Measurements from ENCODE around the gene TRAPPC10. TPM values are rescaled to one million over a fixed set of nuclear protein-coding genes. Genes with fewer than 3 reads are reported as not detected.

TRAPPC10 gene
- total RNA-seq, 1 experiment from 2014 or later: 39.3 TPM

DNA sequence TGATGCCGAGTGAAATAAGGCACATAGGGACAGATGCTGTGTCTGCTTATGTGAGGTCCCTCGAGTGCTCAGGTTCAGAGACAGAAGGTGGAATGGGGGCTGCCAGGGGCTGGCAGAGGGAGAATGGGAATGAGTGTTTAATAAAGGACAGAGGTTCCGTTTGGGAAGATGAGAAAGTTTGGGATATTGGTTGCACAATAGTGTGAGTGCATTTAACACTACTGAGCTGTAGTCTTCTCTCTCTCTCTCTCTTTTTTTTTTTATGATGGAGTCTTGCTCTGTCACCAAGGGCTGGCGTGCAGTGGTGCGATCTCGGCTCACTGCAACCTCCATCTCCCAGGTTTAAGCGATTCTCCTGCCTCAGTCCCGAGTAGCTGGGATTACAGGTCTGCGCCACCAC lies 44.9 kb downstream of the TRAPPC10 start:
- no TSS peak for BruUV-seq (replicated peaks)

DNA sequence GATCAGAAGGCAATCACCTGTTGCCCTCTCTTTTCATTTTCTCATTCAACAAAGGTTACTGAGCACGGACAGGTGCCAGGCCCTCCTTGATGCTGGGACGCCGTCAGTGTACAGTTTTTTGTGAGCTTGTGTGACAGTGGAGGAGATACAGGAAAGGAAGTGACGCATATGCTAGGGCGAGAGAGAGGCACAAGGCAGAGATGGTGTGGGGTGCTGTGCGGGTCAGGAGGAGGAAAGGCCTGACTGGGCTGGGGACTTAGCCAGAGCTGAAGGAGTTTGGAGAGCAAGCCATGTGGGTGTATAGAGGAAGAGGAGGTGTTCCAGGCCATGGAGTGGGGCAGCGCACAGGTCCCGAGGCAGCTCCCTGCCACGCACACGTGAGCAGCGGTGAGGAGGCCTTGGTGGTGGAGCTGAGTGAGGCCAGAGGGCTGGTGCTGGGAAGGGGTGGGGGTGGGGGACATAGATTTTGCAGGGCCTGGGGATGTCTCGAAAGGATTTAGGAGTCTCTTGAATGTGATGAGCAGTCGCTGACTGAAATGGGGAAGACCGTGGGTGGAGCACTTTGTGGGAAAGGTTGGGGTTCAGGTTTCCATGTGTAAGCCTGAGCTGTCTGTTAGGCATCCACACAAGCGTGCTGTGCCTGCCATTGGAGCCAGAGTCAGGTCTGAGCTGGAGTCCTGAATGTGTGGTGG lies 46.0 kb downstream of the TRAPPC10 start:
- no peaks in the 10 kb centered on the region for H3K27me3 Mint-ChIP-seq (ENCODE audit: insufficient read depth, unreplicated experiment)
- no TSS peak for BruUV-seq (replicated peaks)
- no peak for DNase-seq (ENCODE audit: unreplicated experiment)
- no peaks in the 10 kb centered on the region for H3K9me3 Mint-ChIP-seq (ENCODE audit: unreplicated experiment)
- H3K4me3 Mint-ChIP-seq (ENCODE audit: unreplicated experiment): no peak overlapping the region
- H3K27ac Mint-ChIP-seq (ENCODE audit: low read depth, unreplicated experiment): no peak overlapping the region
- ChIA-PET POLR2A (no interaction called here), CTCF (no interaction called here)
- peaks cover 36% of the 10 kb centered on the region for H3K36me3 Mint-ChIP-seq (ENCODE audit: insufficient read depth, unreplicated experiment)
- H3K4me1 Mint-ChIP-seq (ENCODE audit: insufficient read depth, unreplicated experiment): peaks cover 7% of the 10 kb centered on the region
- intact Hi-C loops (cut with micrococcal nuclease): no loop called here
- TF ChIP-seq, protein P1, sequence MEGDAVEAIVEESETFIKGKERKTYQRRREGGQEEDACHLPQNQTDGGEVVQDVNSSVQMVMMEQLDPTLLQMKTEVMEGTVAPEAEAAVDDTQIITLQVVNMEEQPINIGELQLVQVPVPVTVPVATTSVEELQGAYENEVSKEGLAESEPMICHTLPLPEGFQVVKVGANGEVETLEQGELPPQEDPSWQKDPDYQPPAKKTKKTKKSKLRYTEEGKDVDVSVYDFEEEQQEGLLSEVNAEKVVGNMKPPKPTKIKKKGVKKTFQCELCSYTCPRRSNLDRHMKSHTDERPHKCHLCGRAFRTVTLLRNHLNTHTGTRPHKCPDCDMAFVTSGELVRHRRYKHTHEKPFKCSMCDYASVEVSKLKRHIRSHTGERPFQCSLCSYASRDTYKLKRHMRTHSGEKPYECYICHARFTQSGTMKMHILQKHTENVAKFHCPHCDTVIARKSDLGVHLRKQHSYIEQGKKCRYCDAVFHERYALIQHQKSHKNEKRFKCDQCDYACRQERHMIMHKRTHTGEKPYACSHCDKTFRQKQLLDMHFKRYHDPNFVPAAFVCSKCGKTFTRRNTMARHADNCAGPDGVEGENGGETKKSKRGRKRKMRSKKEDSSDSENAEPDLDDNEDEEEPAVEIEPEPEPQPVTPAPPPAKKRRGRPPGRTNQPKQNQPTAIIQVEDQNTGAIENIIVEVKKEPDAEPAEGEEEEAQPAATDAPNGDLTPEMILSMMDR (IDR thresholded peaks at IDR 0.05; ENCODE audit: unreplicated experiment): no peak

More for the DNA sequence above, 44.9 kb downstream of the TRAPPC10 start:
- H3K9me3 Mint-ChIP-seq (ENCODE audit: unreplicated experiment): no peaks in the 10 kb centered on the region
- H3K36me3 Mint-ChIP-seq (ENCODE audit: insufficient read depth, unreplicated experiment): peaks cover 43% of the 10 kb centered on the region
- no peaks in the 10 kb centered on the region for H3K27me3 Mint-ChIP-seq (ENCODE audit: insufficient read depth, unreplicated experiment)
- H3K4me3 Mint-ChIP-seq (ENCODE audit: unreplicated experiment): no peak overlapping the region
- peaks cover 7% of the 10 kb centered on the region for H3K4me1 Mint-ChIP-seq (ENCODE audit: insufficient read depth, unreplicated experiment)
- TF ChIP-seq, protein P1 (IDR thresholded peaks at IDR 0.05; ENCODE audit: unreplicated experiment): no peak
- ChIA-PET POLR2A (no interaction called here), CTCF (no interaction called here)
- intact Hi-C loops (cut with micrococcal nuclease): no loop called here
- peak overlapping the region; percentile 10 for H3K27ac Mint-ChIP-seq (ENCODE audit: low read depth, unreplicated experiment)
- DNase-seq (ENCODE audit: unreplicated experiment): no peak

DNA sequence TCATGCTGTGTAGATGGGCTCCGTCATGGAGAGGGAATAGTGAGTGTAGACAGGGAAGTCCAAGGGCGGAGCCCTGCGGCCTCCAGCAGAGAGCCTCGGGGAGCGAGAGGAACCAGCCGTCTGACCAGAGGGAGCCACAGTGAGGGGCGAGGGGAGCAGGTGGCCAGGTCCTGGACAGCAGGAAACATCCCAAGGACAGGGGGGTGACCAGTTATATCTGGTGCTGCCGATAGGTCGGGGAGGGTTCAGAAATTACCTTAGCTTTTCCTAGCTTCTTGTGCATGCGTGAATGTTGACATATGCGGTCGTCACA lies 46.5 kb downstream of the TRAPPC10 start:
- no peaks in the 10 kb centered on the region for H3K27me3 Mint-ChIP-seq (ENCODE audit: insufficient read depth, unreplicated experiment)
- no TSS peak for BruUV-seq (replicated peaks)
- POLR2A ChIA-PET: no interaction called here
- H3K9me3 Mint-ChIP-seq (ENCODE audit: unreplicated experiment): no peaks in the 10 kb centered on the region
- CTCF ChIA-PET: no interaction called here
- no peak overlapping the region for H3K27ac Mint-ChIP-seq (ENCODE audit: low read depth, unreplicated experiment)
- intact Hi-C loops (cut with micrococcal nuclease): no loop called here
- H3K36me3 Mint-ChIP-seq (ENCODE audit: insufficient read depth, unreplicated experiment): peaks cover 36% of the 10 kb centered on the region
- H3K4me3 Mint-ChIP-seq (ENCODE audit: unreplicated experiment): no peak overlapping the region
- DNase-seq (ENCODE audit: unreplicated experiment): no peak
- peaks cover 7% of the 10 kb centered on the region for H3K4me1 Mint-ChIP-seq (ENCODE audit: insufficient read depth, unreplicated experiment)
- TF ChIP-seq, protein P1 (IDR thresholded peaks at IDR 0.05; ENCODE audit: unreplicated experiment): no peak

DNA sequence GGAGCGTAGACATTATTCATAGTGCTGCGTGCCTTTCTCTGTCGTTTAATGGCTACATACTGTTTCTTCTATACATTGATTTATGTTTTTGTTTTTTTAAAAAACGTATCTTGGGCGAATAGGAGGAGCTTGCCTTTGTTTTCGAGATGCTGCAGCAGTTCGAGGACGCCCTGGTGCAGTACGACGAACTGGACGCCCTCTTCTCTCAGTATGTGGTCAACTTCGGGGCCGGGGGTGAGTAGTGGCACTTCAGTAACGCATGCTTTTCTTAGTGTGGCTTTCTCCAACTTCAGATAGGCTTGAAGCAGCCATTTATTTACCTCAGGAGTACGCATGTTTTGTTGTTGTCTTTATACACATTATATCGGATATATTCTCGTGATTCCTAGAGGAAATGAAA lies 46.9 kb downstream of the TRAPPC10 start:
- TF ChIP-seq, protein P1 (IDR thresholded peaks at IDR 0.05; ENCODE audit: unreplicated experiment): no peak
- H3K27me3 Mint-ChIP-seq (ENCODE audit: insufficient read depth, unreplicated experiment): no peaks in the 10 kb centered on the region
- DNase-seq (ENCODE audit: unreplicated experiment): no peak
- BruUV-seq (replicated peaks): no TSS peak
- POLR2A ChIA-PET: no interaction called here
- peaks cover 40% of the 10 kb centered on the region for H3K36me3 Mint-ChIP-seq (ENCODE audit: insufficient read depth, unreplicated experiment)
- intact Hi-C loops (cut with micrococcal nuclease): no loop called here
- H3K4me1 Mint-ChIP-seq (ENCODE audit: insufficient read depth, unreplicated experiment): peaks cover 7% of the 10 kb centered on the region
- CTCF ChIA-PET: no interaction called here
- no peaks in the 10 kb centered on the region for H3K9me3 Mint-ChIP-seq (ENCODE audit: unreplicated experiment)
- no peak overlapping the region for H3K27ac Mint-ChIP-seq (ENCODE audit: low read depth, unreplicated experiment)
- H3K4me3 Mint-ChIP-seq (ENCODE audit: unreplicated experiment): no peak overlapping the region

Measured in MCF 10A (cell line).